Measurements from ENCODE around the gene PPIA.
"Not testable (repeated sequence)": the region's sequence is repeated elsewhere in the genome, so short reads cannot be mapped to it uniquely, and the experiment has no call there.

Gene PPIA

GRCh38 chr7:44791278-44792219 lies 4.9 kb upstream of the PPIA start:
- ATAC-seq: no peak

- no peak for ATAC-seq
These were observed 2.6 kb upstream of the PPIA start for GRCh38 chr7:44793919-44794318.

- no peak for ATAC-seq
These were observed 2.1 kb upstream of the PPIA start for GRCh38 chr7:44794331-44794730.

GRCh38 chr7:44796034-44796503 lies 412 bp upstream of the PPIA start:
- no peak for ATAC-seq

GRCh38 chr7:44797329-44798258 lies 1.1 kb downstream of the PPIA start:
- peak; percentile 43 to 44 for ATAC-seq

DNA sequence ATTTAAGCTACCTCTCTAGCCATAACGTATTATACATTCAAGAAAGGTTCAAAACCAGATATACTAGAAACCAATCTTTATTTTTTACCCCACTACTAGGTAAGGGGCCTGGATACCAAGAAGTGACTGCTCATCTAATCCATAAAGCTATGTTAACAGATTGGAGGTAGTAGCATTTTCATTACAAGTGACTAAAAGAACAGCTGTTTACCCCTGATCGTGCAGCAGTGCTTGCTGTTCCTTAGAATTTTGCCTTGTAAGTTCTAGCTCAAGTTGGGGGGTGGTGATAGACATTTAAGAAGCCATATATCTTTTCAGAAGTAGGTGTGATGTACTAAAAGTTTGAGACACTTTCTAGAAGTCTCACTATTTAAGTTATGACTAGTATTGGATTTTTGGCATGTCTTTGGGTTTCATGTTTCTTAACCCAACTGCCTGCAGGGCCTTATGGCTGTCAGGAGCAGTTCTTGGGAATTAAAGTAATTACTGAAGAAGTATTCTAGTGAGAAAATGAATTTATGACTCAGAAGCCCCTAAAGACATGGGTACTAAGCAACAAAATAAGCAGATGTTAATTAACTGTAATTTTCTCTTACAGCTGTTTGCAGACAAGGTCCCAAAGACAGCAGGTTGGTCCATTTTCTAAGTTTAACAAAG lies 2.3 kb downstream of the PPIA start:
- peak in 1 of 2 donors; percentile 7 for ATAC-seq

DNA sequence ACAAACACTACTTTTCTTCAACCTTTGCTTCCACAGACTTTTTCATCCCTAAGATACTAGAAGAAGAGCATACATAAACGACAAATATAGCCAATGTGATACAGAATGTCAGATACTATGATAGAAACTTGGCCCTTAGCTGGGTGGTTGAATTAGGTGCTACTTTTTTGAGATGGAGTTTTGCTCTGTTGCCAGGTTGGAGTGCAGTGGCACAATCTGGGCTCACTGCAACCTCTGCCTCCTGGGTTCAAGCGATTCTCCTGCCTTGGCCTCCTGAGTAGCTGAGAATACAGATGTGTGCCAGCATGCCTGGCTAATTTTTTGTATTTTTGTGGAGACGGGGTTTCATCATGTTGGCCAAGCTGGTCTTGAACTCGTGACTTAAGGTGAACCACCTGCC lies 3.5 kb downstream of the PPIA start:
- no peak for ATAC-seq

GRCh38 chr7:44801890-44802289 lies 5.4 kb downstream of the PPIA start:
- no peak for ATAC-seq

DNA sequence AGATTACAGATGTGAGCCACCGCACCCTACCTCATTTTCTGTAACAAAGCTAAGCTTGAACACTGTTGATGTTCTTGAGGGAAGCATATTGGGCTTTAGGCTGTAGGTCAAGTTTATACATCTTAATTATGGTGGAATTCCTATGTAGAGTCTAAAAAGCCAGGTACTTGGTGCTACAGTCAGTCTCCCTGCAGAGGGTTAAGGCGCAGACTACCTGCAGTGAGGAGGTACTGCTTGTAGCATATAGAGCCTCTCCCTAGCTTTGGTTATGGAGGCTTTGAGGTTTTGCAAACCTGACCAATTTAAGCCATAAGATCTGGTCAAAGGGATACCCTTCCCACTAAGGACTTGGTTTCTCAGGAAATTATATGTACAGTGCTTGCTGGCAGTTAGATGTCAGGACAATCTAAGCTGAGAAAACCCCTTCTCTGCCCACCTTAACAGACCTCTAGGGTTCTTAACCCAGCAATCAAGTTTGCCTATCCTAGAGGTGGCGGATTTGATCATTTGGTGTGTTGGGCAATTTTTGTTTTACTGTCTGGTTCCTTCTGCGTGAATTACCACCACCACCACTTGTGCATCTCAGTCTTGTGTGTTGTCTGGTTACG lies 6.0 kb downstream of the PPIA start:
- no peak for ATAC-seq

- not testable (repeated sequence) for ATAC-seq
These were observed 7.5 kb downstream of the PPIA start for GRCh38 chr7:44803828-44804519.

- ATAC-seq: no peak
These were observed 9.5 kb downstream of the PPIA start for GRCh38 chr7:44805950-44806349.

GRCh38 chr7:44808914-44809393 lies 12.5 kb downstream of the PPIA start:
- ATAC-seq: no peak

- ATAC-seq: no peak
These were observed 14.6 kb downstream of the PPIA start for GRCh38 chr7:44811093-44811492.

- no peak for ATAC-seq
These were observed 15.1 kb downstream of the PPIA start for GRCh38 chr7:44811571-44811970.

GRCh38 chr7:44814919-44815318 lies 18.4 kb downstream of the PPIA start:
- ATAC-seq: no peak

DNA sequence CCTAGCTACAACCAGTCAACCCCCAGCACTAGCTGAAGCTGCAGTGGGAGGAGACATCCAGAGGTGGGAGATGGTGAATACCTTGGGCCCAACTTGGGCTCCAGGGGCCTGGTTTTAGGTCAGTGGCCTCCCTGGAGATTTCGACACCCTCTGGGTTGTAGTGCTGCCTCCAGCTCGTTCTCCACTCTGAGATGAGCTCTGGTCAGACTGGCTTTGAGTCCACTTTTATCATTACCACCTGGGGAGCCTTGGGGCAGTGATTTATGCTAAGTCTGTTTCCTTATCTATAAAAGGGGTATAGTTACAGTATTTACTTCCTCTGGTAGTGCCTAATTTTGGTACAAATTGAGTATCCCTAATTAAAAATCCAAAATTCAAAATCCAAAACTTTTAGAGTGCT lies 22.8 kb downstream of the PPIA start:
- ATAC-seq: no peak

- no peak for ATAC-seq
These were observed 26.8 kb downstream of the PPIA start for GRCh38 chr7:44823255-44823781.

DNA sequence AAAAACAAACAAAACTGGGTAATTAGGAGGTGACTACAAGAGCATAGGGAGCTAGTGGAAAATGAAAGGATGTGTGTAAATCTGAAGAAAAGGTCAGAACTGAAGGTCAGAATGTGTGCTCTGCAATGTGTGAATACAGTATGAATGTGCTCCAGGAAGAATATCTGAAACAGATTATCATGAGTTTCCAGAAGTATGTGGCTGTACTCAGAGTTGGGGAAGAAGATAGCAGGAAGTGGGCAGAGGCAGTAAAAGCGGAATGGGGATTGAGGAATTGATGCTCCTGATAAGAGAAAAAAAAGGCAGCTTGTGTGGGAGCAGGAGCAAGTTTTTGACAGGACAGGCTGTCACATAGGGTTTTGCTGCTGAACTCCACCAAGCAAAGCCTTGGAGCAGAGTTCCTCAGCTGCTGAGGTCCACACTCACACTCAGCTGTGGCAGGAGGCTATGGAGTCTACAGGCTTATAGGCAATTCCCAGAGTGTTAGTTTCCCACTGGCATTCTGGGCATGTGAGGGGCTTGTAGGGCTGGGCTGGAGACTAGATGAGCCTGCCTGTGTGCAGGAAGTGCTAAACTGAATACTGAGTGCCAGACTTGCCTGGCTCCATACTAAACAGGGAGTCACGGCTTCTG lies 28.5 kb downstream of the PPIA start:
- ATAC-seq: no peak

GRCh38 chr7:44827567-44827966 lies 31.1 kb downstream of the PPIA start:
- ATAC-seq: no peak

DNA sequence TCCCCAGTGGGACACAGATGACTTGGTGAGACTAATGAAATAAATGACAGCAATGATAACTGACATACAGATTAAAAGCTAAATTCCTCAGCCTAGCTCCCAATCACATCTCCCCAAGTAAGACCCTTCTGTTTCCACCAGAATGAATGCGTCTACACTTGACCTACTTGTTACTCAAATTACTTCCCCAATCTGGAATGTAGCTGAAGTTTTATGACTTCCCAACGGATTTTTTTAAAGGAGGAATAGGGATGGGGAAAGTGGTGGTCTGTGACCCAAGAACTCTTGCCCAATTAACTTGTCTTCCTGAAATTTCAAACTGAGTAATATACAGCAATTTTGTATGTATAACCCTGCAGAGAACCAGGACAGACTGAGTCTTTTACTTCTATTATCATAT lies 42.3 kb downstream of the PPIA start:
- no peak for ATAC-seq

DNA sequence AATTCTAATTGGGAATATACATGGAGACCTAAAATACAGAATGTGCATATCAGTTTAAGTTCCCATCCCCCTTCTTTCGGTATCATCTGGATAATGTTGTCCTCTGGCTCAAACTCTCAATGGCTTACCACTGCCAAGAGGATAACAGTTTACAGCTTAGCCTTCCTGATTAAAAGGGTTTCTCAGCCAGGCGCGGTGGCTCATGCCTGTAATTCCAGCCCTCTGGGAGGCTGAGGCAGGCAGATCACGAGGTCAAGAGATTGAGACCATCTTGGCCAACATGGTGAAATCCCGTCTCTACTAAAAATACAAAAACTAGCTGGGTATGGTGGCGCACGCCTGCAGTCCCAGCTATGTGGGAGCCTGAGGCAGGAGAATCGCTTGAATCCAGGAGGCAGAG lies 46.2 kb downstream of the PPIA start:
- ATAC-seq: not testable (repeated sequence)

Measured in activated CD4-positive, CD25-positive, alpha-beta regulatory T cell treated with anti-CD3 and anti-CD28 coated beads, Interleukin-2, amount 50 U/mL, for 24 hours (primary cell).